Measurements from ENCODE around the gene PFDN2.
"Not testable (repeated sequence)": the region's sequence is repeated elsewhere in the genome, so short reads cannot be mapped to it uniquely, and the experiment has no call there.

The PFDN2 gene

DNA sequence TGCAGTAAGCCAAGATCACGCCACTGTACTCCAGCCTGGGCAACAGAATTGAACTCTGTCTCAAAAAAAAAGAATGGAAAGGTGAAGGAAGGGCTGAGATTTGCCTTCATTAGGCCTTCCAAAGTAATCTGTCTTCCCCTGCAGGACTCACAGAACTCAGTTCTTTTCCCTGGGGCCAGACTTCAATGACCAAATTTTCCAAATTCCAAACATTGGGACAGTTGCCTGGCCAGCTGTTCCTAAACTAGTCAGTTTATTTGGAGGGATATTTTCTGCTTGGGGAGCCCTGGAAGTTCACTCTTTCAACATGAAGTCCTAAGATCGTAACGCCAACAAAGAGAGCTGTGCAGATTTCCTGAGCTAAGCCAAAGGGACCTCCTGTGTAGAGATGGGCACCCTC, 20.0 kb upstream of the PFDN2 start:
- DNase-seq, result no peak

DNA sequence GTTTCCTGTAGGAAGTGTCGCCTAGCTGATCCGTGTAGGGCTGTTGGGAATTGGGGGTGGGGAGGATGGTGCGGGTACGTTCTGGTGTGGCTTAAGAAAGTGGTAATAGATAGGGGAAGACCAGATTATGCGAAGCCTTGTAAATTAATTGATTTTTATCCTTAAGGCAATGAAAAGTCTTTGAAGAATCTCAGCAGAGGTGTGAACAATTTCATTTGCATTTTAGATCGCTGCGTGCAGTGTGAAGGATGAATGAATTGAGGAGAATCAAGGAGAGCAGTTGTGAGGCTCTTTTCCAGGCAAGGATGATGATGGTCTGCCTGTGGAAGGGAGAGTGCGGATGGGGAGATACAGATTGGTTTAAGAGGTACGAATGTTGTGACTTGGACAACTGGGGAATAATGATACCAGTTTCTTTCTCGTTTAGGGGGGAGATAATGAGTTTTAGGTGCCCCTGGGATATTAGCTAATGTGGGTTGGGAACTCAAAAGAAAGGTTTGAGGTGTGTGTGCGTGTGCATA, 15.4 kb upstream of the PFDN2 start:
- DNase-seq, result no peak

DNA sequence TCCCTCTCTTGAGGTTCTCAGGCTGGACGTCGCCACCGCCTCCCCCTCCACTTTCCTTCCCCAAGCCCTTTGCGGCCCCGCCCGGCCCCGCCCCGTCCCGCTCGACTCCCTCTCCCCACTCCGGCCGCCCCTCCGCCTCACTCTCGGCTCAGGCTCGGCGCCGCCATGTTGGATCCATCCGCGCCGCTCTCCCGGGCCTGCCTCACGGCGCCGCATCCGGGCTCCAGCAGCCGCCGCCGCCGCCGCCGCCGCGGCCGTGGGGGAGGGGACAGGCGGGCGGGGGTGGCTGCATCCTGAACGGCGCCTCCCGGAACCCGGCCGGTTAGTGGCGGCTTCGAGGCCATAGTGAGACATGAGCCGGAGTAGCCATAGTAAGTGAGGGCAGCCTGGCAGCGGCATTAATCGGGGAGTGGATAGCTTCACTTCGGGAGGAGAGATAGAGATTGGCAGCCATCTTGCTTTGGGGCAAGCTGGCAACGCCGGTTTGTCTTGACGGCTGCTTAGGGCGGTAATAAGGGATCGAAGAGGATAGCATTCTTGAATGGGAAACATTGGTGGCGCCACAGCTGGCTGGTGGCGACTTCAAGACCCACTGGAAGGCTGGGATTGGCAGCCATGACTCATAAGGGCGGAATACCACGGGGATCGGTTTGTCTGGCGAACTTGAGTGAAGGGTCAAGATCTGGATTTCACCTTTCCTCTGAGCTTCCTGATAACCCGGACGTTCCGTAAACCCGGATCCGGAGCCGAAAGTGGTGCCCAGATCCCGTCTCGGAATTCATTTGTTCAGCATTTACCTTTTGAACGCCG, 14.8 kb upstream of the PFDN2 start, which contains the start of gene DEDD:
Gene DEDD, minus strand, starts transcription at position 258 of the 810 bp plus-strand sequence. CDS start 8,205 bp downstream, outside the sequence.
- peak; percentile 78 for DNase-seq

- no peak for DNase-seq
These were observed 13.9 kb upstream of the PFDN2 start for GRCh38 chr1:161131523-161132409.

DNA sequence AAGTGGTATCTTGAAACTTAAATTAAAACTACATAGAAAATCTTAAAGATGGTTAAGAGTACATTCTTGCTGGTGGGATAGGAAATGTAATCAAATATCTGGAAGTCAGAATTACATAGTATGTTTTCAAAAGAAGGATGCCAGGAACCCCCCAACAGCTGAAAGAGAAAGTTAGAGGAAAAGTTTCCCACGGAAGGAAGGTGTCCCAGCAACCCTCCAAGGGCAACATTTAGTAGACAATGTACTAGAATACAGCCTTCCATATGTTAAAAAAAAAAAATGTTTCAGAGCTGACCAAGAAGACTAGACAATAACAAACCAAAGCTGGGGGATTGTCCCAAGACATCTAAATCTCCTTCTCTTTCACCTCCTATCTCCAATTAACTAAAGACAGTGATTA, 12.4 kb upstream of the PFDN2 start:
- no peak for DNase-seq

DNA sequence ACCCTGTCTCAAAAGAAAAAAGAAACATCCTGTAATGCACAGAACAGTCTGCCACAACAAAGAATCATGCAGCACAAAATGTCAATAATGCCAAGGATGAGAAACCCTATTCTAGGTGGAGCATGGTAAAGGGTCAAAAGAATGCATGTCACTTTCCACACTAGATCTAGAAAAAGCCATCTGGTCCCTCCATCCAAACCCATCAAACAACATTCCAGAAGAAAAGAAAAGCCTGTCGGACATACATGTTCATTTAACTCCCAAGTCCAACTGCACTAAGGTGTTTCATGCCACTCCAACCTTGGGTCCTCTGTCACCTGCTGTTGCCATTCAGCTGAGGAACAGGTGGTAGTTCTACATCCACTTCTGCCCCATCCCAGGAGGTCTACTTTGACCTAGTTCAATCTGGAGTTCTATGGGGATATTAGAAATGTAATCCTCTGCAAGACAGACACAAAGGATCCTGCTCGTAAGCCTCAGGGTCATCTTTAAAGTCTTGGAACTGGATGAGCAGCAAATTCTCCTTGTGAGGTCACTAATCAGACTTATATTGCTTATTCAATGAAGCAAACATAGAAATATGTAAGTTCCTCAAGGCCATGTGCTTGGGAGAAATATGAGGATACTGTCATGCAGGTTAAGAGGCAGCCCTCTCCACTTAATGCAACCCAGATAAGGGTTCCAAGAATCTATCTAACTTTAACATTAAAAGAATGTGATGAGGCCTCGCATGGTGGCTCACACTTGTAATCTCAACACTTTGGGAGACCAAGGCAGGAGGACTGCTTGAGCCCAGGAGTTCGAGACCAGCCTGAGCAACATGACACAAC, 11.0 kb upstream of the PFDN2 start:
- DNase-seq, result no peak

DNA sequence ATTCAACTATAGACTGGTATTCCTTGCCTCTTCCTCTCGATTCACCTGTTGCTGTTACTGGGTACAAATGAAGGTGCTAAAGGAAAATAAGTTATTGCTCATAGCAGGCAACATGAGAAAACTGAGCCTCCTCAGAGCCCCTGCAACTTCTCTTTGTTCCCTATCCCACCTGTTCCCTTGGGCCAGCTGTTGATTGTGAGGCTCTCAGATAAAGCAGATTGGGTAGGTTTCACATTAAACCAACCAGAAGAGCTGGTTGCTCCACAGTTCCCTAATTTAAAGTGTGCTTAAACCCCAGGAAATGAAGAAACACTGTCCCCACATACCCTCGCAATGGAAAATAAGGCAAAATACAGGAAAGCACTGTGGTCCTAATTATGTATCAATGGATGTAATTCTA, 9.8 kb upstream of the PFDN2 start:
- no peak for DNase-seq

GRCh38 chr1:161122967-161123366, 5.1 kb upstream of the PFDN2 start:
- no peak for DNase-seq

GRCh38 chr1:161121834-161122233, 4.0 kb upstream of the PFDN2 start:
- no peak for DNase-seq

DNA sequence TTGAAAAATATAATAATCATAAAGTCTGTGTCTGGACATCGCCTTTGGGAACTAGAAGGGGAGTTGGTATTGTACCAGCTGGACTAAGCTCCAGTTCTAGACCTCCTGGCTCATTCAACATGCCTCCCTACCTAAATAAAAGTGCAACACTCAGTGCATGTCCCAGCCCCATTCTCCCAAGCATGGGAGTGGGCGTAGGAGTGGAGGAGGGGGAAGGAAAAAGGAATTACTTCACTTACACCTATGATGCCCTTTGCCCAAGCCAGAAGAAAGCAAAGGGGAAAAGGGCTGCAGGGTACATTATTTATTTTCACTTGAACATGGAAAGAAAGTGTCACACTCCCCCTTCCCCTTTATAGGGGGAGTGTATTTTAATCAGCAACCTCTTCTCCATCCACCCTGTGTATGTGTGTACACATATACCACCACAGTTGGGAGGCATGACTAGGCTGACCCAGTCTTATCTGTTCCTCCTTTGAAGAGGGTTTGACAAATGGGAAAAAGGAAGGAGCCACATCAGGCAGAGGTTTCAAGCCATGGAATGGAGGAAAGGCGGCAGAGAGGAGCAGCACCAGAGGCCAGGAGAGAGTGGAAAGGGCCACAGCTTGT, 3.3 kb upstream of the PFDN2 start:
- DNase-seq, result no peak

- DNase-seq, result peak; percentile 6
These were observed 1.5 kb upstream of the PFDN2 start for GRCh38 chr1:161119092-161119903.

DNA sequence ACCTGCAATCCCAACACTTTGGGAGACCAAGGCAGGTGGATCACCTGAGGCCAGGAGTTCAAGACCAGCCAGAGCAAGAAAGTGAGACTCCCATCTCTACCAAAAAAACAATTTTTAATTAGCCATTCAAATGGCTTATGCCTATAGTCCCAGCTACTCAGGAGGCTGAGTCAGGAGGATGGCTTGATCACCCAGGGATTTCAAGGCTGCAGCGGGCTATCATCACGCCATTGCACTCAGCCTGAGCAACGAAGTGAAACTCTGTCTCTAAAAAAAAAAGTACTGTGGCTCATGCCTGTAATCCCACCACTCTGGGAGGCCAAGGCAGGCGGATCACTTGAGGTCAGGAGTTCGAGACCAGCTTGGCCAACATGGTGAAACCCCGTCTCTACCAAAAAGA, 1.9 kb downstream of the PFDN2 start:
- not testable (repeated sequence) for DNase-seq

GRCh38 chr1:161115132-161115711, 2.6 kb downstream of the PFDN2 start:
- DNase-seq, result no peak

DNA sequence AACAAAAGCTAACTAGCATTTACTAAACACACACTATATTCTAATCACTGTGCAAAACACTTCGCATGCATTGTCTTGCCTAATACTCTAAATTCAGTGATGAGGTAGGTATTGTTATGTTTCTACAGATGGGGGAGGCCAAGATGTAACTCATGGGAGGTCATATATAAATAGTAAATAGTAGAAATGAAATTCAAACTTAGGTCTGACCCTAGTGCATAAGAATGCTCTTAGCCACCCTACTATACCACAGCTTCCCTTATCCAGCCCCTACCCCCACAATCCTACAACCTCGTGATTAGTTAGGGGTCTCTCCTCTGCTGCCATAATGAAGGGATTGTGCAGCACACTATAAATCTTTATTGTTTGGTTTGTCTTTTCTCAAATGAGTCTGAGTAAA, 3.3 kb downstream of the PFDN2 start:
- DNase-seq, result no peak

GRCh38 chr1:161113915-161114314, 3.9 kb downstream of the PFDN2 start:
- no peak for DNase-seq

DNA sequence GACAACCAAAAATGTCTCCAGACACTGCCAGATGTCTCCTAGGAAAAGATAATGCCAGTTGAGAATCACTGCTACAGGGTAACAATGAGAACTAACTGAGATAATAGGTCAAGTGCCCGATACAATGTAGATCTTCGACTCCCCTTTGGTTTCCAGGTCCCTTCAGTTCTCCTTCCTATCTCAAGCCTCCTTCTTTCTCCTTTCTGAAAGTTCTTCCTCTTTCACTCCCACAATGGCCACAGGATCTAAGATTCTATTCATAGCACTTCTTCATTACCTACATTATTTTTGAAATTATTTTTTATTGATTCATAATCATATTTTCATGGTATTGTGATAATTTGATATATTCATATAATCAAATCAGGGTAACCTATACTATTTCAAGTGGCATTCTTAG, 6.3 kb downstream of the PFDN2 start:
- DNase-seq, result no peak

GRCh38 chr1:161111117-161111516, 6.7 kb downstream of the PFDN2 start:
- no peak for DNase-seq

DNA sequence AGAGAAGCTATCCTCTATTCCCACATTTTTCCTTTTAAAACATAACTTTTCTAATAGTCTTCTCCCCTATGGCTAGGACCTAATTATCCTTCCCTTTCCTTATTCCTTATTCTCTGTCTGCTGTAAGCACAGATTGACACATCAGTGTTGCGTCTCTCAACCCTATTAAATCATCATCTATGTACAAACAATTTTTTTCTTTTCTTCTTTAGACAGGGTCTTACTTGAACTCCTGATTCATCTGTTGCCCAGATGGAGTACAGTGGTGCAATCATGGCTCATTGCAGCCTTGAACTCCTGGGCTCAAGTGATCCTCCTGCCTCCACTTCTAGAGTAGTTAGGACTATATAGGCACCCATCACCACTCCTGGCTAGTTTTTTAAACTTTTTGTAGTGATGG, 11.4 kb downstream of the PFDN2 start:
- no peak for DNase-seq

DNA sequence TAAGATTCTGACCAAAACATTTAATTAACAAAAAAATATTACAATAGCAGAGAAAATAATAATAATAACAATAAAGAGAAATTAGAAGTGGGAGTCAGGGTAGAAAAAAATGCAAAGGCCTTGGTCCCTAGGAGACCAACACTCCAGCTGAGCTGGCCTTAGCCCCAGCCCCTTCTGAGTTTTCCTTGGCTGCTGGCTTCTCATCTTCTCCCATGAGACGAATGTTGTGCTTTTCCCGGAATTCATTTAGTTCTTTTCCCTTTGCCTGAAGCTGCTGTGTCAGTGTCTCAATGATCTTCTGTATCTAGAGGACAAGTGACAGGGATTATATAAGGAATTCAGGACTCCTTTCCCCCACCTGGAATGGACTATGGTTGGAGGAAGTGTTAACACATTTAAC, 17.3 kb downstream of the PFDN2 start:
- DNase-seq, result no peak

GRCh38 chr1:161099090-161099802, 18.6 kb downstream of the PFDN2 start:
- no peak for DNase-seq

Measured in effector CD8-positive, alpha-beta T cell (primary cell).